Esophagus muscularis mucosa (tissue), 3 donors: ENCODE measurements around the gene ZNF749.
"Not testable (repeated sequence)": the region's sequence is repeated elsewhere in the genome, so short reads cannot be mapped to it uniquely, and the experiment has no call there.

Experiments used
- CTCF ChIP-seq, 3 experiments: fragments of 200-600 bp in 2 of 3; fragments of 450-650 bp in 1 of 3; sonication (generic) in 2 of 3; IDR thresholded peaks; one replicate each; pipeline ENCODE4 v1.5.1; 2017 to 2019; ENCODE audit warnings: antibody characterized with exemption in 3 of 3, mild to moderate bottlenecking in 2 of 3, moderate library complexity in 1 of 3
- POLR2A ChIP-seq: fragments of 450-650 bp; IDR thresholded peaks from one replicate; pipeline ENCODE4 v1.6.1; 2017; ENCODE audit warnings: antibody characterized with exemption, moderate library complexity, mild to moderate bottlenecking, low read depth

DNA sequence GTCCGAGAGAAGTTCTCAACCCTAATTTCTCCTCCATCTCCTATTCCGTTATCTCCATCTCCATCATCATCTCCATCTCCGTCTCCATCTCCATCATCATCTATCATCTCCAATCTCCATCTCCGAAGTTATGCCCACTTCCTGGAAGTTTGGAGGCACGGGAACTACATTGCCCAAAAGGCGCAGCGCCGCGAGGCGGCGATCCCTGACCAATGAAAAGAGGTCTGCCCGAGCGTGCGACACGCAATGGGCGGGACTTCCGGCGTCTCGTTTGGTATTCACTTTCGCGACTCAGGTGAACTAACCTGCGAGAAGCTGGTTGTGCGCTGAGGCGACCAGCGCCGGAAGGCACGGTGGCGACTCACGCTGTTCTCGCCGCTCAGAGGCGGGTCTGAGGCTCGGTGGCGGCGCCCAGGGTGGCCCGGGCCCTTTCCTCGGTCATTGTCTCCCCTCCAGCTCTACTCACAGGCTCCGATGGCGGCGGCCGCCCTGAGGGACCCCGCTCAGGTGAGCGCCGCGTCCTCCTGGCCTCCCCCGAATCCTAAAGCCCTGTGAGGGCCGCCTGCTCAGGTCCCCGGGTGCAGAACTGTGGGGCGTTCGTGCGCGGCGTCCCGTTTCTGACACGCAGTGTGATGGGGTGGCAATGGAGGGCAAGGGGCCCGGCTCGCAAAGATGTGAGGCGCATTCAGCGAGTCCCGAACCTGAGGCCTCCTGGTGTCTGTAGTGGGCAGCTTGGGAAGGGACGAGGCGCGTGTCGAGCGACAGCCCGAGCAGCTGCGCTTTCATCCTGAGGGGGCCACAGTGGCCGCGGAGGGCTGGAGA lies 52.6 kb downstream of the ZNF749 start, which contains the start of gene ZNF419:
- TF ChIP-seq CTCF (IDR thresholded peaks at IDR 0.05); POLR2A: not testable (repeated sequence)
